ENCODE results near the gene CEP57.

CEP57 gene

GRCh38 chr11:95790123-95790932 lies at the start of gene CEP57:
Gene CEP57 (plus strand): TSS chr11:95790498. CDS start chr11:95790699, 201 bp downstream.
- DNase-seq: peak; percentile 91

DNA sequence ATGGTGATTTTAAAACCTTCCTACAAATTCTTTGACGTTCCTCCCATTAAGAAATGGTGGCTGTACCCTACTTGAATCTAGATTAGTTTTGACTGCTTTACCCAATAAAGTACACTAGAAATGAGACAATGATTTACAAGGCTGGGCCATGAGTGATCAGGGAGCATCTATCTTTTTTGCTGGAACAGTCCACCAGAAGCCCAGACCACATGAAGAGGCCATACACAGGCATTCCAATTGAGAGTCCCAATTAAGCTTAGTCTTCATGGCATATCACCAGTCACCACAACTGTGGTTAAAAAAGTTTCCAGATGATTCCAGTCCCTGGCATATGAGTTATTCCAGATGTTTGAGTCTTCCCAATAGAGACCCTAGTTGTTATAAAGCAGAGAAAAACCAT lies 40.2 kb upstream of the CEP57 start:
- DNase-seq: no peak

DNA sequence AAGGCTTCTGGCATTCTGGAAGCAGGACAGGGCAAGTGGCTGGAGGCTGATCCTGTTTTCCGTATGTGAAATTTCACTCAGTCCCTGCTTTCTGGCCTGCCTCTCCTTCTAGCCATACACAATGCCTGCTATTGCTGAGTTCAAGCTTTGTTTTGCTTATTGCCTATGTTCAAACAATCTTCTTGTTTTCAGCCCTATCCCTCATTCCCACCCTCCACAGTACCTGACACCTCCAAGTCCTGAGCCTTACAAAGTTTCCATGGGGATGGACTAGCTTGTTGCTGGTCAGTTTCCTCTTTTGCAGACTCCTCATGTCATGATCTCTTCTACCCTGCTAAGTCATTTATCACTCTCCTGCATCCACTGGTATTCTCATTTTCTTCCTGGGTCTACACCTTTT lies 38.8 kb upstream of the CEP57 start:
- no peak for DNase-seq

DNA sequence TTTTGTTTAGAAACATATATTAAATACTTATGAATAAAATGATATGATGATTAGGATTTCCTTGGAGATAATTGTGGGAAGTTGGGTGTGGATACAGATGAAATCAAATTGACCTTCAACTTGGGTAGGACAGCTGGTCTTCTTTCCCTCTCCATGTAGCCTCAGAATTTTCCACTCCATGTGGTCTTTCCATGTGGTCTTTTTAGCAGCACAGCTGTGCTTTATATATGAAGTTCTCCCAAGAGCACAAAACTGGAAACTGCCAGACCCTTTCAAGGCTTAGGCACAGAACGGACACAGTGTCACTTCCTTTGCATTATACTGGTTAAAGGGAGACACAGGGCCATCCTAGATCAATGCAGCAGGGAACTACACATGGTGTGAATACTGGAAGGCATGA lies 29.4 kb upstream of the CEP57 start:
- DNase-seq: no peak

DNA sequence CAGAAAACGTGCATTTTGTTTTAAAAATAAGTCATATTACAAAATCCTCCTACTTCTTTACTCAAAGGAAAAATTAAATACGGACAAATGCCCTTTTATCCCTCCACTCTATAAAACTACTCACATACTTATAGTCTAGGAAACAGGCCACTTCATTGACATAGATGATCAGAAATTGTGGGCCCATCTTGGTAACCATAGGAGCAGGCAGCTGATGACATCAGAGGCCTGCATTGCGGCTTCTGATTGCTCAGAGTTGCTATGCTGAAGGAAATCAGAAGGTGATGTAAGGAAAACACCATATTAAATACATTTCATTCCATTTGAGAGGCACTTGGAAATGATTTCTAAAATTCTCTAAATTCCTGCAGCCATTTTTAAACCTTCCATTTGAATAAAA lies 27.8 kb upstream of the CEP57 start:
- no peak for DNase-seq

DNA sequence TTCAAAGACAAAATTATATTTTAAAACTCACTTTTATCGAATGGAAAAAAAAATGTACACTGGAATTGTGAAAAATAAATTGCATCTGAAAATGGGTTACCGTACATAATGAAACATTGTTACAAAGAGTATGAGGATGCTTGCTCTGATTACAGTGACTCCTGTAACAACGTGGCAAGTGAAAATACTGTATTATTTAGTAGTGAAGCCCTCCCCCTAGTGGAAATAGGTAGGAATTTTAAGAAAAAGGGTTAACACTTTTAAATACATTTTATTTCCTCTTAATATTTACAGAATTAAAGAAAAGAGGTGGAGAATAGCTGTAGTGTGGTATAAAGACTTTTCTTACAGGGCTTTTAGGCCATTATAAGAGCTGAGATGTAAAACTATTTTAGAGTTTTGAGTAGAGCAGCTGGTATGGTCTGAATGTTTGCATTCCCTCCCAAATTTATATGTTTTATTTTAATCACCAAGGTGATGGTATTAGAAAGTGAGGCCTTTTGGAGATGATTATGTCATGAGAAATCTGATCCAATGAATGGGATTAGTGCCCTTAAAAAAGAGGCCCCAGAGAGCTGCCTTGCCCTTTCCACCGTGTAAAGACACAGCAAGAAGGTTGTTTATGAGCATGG lies 25.9 kb upstream of the CEP57 start:
- DNase-seq: no peak

DNA sequence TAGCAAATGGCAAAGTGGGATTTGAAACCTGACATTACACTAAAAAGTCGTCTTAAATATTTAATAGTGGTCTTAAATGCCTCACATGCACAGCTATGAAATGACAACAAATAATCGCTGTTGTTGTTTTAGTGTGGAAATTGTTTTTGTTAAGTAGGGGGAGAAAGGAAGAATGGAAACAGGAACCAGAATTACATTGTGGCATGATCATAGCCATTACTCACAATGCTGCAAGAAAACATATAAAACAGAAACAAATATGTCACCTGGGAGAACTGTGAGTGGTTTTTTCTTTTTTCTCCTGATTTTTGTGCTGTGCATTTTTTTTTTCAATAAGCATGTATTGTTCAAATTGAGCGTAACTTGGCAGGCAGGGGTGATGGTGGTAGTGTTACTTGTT lies 23.6 kb upstream of the CEP57 start:
- DNase-seq: no peak

DNA sequence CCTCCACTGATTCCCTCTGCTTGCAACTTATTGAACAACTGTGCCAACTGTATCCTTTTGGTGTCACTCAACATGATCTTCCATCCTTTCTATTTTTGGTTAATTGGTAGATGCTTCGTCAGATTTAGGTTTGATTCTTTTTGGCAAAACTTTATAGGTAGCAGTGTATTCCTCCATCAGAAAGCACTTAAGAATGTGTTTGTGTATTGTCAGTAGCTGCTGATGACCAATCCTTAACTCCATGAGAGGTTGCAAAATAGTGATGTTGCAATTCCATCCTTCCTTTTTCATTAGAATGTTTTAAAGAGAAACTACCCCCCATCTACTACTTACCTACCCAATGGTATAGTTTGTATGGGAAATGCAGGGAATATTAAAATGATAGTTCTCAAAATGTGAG lies 22.8 kb upstream of the CEP57 start:
- DNase-seq: no peak

DNA sequence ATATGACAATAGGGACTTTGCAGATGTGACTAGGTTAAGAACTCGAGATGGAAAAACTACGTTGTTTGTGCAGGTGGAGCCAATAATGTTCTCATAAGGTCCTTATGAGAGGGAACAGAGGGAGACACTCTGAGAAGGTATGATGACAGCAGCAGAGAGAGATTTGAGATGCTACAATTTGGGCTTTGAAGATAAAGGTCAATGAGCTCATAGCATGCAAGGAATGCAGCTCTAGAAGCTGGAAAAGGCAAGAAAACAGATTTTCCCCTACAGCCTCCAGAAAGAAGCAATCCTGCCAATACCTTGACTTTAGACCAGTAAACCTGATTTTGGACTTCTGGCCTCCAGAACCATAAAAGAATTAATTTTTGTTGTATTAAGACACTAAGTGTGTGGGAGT lies 21.8 kb upstream of the CEP57 start:
- no peak for DNase-seq

- DNase-seq: no peak
These were observed 13.4 kb upstream of the CEP57 start for GRCh38 chr11:95776859-95777258.

- DNase-seq: no peak
These were observed 11.6 kb upstream of the CEP57 start for GRCh38 chr11:95778699-95779098.

DNA sequence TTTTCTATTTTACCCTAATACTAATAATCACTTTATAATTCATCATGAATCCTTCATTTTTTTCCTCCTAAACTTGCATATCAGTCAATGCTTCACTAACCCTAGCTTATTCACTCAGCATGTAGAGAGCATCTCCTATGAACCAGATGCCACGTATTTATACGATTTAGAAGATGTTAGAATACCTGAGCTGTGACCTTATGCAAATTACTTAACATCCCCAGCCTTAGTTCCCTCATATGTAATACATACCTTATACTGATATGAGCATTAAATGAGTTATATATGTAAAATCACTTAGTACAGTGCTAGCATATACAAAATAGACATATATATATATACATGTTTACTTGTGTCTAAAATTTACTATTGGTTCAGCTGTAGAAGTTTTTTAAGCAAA lies 9.8 kb upstream of the CEP57 start:
- no peak for DNase-seq

DNA sequence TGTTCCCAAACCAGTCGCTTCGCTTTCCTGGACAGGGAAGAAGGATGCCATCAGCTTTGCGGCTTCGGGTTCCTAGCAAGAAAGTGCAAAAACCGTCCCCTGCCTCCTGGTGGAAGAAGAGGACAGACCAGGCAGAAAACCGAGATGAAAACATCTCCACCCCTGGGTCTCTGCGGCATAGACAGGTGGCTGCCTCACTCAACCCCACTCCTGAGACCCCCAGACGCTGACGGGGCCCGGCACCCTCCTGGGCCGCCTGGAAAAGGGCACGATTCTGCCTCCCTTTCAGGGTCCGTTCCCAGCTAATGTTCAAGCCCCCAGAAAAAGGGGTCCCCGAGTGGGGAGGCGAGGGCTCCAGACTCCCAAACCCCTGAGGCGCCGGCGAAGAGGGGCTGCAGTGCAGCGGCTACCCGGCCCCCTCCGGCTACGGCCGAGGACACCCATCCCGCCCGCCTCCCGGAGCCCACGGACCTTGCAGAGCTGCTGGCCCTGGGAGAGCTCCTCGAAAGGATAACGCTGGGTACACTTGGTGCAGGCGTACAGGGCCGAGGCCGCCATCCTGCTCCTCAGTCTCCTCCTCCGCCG lies 1.3 kb upstream of the CEP57 start:
- DNase-seq: no peak

DNA sequence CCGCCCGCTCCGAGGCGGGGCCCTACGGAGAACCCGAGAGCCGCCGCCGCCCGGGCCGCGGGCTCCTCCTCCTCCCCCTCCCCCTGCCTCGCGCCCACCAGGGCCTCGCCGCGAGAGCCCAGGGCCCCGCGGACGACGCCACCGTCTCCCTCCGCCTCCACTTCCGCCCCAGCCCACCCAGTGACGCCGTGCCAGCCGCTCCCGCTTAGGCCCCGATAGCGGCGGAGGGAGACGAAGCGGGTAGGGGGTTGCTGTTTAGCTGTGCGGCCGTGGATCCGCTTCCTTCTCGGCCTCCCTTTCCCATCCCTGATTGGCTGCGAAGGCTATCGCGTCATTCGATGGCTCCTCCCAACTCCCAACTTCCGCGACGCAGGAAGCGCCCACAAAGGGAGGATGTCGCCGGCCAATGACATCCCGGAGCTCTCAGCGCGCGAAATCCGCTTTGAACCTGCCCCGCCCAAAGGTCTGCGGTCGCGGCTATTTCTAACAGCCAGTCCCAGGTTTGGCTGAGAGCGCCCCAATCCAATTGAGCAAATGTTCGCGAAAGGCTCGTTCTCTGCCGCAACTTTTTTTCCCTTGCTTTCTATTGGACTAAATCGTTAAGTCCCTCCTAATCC lies 684 bp upstream of the CEP57 start, which contains the start of gene FAM76B:
TSS of gene FAM76B (minus strand) at position 277 of the 617 bp plus-strand sequence. CDS start 304 bp downstream, outside the sequence.
- peak; percentile 93 for DNase-seq

GRCh38 chr11:95790933-95791708 lies 823 bp downstream of the CEP57 start:
- peak; percentile 67 for DNase-seq

DNA sequence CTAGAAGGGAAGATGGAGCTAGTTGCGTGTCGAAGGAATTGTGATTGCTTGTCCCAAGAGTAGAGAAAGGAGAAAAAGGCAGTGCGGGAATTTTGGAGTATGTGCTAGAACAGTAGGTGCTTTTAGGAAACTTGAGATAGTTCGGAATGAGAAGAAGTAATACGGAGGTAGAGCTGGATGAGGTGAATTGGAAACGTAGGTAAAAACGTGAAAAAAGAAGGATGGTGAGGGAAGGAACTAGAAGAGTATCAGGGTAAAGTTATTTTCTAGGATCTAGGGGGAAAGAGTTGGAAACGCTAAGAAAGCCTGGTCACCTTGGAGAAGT lies 1.4 kb downstream of the CEP57 start:
- DNase-seq: no peak

GRCh38 chr11:95792200-95792599 lies 1.9 kb downstream of the CEP57 start:
- no peak for DNase-seq

DNA sequence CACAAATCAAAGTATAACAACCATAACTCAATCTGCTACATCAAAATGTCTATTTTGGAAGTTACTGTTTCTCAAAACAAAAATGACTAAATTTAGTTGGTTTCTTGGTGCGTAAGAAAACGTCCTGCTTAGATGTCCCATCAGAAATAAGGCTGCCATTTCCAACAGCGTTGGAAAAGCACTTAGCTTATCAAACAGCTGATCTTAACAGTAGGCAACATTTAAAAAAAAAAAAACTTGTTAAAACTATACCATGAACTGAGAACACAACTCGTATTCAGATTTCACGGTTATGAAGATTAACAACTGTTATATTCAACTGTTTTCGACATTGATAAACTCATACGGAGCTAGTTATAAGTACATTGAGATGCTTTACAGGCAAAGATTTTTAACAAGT lies 2.4 kb downstream of the CEP57 start:
- no peak for DNase-seq

- no peak for DNase-seq
These were observed 2.8 kb downstream of the CEP57 start for GRCh38 chr11:95793116-95793515.

DNA sequence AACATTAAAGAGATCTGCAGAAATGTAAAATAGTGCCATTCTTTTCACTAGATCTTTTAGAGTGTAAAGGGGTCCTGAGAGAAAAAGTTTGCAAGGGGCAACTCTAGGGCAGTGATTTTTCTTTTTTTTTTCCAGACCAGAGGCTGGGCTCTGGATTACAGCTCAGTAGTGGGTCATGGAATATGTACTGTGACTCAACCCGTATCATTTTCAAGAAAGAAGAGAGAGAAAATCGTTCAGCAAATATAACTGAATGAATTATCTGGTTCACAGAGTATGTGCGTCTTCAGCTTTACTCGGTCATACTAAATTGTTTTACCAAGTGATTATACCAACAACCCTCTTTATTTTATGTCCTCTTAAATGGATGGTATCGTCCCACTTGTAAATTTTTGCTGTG lies 3.8 kb downstream of the CEP57 start:
- DNase-seq: no peak

GRCh38 chr11:95795627-95796295 lies 5.5 kb downstream of the CEP57 start:
- no peak for DNase-seq

GRCh38 chr11:95796501-95796900 lies 6.2 kb downstream of the CEP57 start:
- no peak for DNase-seq

DNA sequence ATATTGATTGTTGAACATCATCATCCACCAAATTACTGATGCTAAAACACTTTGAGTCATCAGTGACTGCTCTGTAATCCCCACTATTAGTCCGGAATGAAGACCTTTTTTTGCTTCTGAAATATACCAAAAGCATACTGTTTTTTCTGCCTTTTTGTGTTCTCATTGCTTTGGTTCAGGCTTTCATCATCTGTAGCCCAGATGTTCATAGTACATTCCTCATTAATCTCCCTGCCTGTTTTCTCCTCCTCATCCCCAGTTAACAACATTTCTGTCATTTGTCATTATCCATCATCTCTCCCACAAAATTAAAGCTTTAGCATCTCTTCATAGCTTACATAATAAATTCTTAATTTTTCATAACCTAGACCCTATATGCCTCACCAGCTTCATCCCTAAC lies 9.2 kb downstream of the CEP57 start:
- no peak for DNase-seq

Measured in SHP77 treated with DMSO at 0.1 percent for 48 hours (cell line).